ENCODE results near the gene FMN2.

DNA sequence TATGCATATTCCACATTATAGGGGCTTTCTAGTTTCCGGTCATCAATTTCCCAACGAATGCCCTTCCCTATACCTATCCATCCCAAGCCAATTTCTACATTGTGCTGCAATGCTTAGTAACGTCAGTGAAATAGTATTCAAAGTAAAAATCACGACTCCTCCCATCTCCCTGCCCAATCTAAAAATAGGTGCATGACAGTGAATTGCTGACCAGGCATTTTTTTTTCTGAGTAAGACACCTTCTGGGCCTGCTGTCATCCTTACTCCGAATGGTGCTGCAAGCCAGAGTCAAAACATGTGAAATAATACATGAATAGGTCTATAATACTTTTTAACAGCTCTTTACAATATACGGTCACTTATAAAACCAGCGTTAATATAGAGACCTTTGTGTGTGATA is 400.1 kb downstream of the FMN2 start:
- TF ChIP-seq, protein P1, sequence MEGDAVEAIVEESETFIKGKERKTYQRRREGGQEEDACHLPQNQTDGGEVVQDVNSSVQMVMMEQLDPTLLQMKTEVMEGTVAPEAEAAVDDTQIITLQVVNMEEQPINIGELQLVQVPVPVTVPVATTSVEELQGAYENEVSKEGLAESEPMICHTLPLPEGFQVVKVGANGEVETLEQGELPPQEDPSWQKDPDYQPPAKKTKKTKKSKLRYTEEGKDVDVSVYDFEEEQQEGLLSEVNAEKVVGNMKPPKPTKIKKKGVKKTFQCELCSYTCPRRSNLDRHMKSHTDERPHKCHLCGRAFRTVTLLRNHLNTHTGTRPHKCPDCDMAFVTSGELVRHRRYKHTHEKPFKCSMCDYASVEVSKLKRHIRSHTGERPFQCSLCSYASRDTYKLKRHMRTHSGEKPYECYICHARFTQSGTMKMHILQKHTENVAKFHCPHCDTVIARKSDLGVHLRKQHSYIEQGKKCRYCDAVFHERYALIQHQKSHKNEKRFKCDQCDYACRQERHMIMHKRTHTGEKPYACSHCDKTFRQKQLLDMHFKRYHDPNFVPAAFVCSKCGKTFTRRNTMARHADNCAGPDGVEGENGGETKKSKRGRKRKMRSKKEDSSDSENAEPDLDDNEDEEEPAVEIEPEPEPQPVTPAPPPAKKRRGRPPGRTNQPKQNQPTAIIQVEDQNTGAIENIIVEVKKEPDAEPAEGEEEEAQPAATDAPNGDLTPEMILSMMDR (IDR thresholded peaks at IDR 0.05), result no peak
- TF ChIP-seq POLR2A (IDR thresholded peaks at IDR 0.05), result no peak

Data from lower leg skin (tissue), 3 donors.